Stimulated activated naive B cell treated with anti-CD40 and anti-IgM and Interleukin-4, amounts not matched to agents 10 μg/mL and 1 μg/mL and 100 μg/mL, for 72 hours (primary cell): ENCODE measurements around the gene FNDC3B.

Experiments used
- ATAC-seq, 2 donors: fragments of 150-1000 bp; cut with Tn5 transposase; replicated peaks; 2 replicates each; pipeline ENCODE4 v1.10.0; 2021; ENCODE audit warnings: moderate library complexity in 1 of 2
- DNase-seq: peaks from one replicate; pipeline ENCODE4 v3.0.0; 2021
- H3K27ac Mint-ChIP-seq: one replicate; pipeline ENCODE4 v1.8.0; 2022; ENCODE audit warnings: mild to moderate bottlenecking, mixed read lengths
- H3K27me3 Mint-ChIP-seq, 2 donors: one replicate each; pipeline ENCODE4 v1.8.0; 2022; ENCODE audit warnings: mixed read lengths in 2 of 2
- H3K36me3 Mint-ChIP-seq, 2 donors: one replicate each; pipeline ENCODE4 v1.8.0; 2022; ENCODE audit warnings: mixed read lengths in 2 of 2, mild to moderate bottlenecking in 1 of 2
- H3K4me1 Mint-ChIP-seq, 2 donors: one replicate each; pipeline ENCODE4 v1.8.0; 2022; ENCODE audit warnings: mixed read lengths in 2 of 2, mild to moderate bottlenecking in 1 of 2
- H3K4me3 Mint-ChIP-seq, 2 donors: one replicate each; pipeline ENCODE4 v1.8.0; 2022; ENCODE audit warnings: mild to moderate bottlenecking in 2 of 2, mixed read lengths in 2 of 2, moderate library complexity in 1 of 2
- H3K9me3 Mint-ChIP-seq, 2 donors: one replicate each; pipeline ENCODE4 v1.8.0; 2022; ENCODE audit warnings: mixed read lengths in 2 of 2, mild to moderate bottlenecking in 1 of 2

Gene FNDC3B

DNA sequence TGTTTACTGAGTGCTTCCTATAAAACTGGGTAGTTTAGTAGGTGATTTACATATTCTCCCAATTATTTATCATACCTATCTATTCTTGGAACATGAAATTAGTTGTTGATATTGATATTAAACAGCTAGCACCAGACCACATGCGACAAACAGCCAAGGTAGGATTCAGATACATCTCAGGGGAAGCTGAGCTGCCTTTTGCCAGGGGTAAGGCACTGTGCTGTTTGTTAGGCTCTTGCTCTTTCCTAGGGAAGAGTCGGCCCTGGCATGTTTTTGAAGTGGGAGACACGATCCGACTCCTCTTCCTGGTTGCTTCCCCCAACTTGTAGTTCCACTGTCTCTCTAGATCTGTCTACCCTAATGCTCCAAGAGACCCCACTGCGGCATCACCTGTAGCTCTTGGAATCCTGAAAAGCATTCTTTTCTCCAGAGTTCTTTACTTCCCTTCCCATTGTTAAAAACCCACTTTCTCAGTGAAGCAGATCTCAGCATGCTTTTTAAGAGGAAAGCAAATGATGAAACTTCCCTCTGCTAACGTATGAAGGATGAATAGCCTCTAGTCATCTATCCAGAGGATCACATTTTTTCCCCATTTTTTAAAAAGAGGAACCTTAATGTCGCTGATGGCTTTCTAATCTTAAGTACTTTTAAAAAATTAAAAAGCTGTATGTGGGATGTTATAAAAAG, 270.5 kb downstream of the FNDC3B start:
- H3K27ac Mint-ChIP-seq, result no peak overlapping the region
- H3K4me3 Mint-ChIP-seq, result no peak overlapping the region
- H3K9me3 Mint-ChIP-seq, result no peaks in the 10 kb centered on the region

GRCh38 chr3:172310428-172310760, 271.0 kb downstream of the FNDC3B start:
- Mint-ChIP-seq H3K9me3 (no peaks in the 10 kb centered on the region), H3K27me3 (no peaks in the 10 kb centered on the region), H3K27ac (no peak overlapping the region), H3K4me1 (no peaks in the 10 kb centered on the region), H3K4me3 (no peak overlapping the region), H3K36me3 (peaks cover 14 to 28% of the 10 kb centered on the region in 2 donors)
- ATAC-seq, result no peak
- DNase-seq, result no peak

More for the DNA sequence above, 270.5 kb downstream of the FNDC3B start:
- no peaks in the 10 kb centered on the region for H3K27me3 Mint-ChIP-seq
- DNase-seq (no peak), ATAC-seq (no peak)
- no peaks in the 10 kb centered on the region for H3K4me1 Mint-ChIP-seq
- peaks cover 16 to 32% of the 10 kb centered on the region in 2 donors for H3K36me3 Mint-ChIP-seq

GRCh38 chr3:172311217-172311616, 271.8 kb downstream of the FNDC3B start:
- H3K4me3 Mint-ChIP-seq, result no peak overlapping the region
- H3K9me3 Mint-ChIP-seq, result no peaks in the 10 kb centered on the region
- peaks cover 14 to 30% of the 10 kb centered on the region in 2 donors for H3K36me3 Mint-ChIP-seq
- DNase-seq (no peak), ATAC-seq (no peak)
- H3K27ac Mint-ChIP-seq, result no peak overlapping the region
- no peaks in the 10 kb centered on the region for H3K4me1 Mint-ChIP-seq
- H3K27me3 Mint-ChIP-seq, result no peaks in the 10 kb centered on the region

- no peak for ATAC-seq
- H3K27ac Mint-ChIP-seq, result no peak overlapping the region
- H3K36me3 Mint-ChIP-seq, result peaks cover 14 to 30% of the 10 kb centered on the region in 2 donors
Measured at GRCh38 chr3:172312001-172312400, 272.6 kb downstream of the FNDC3B start.

GRCh38 chr3:172312711-172313110, 273.3 kb downstream of the FNDC3B start:
- peaks cover 13 to 25% of the 10 kb centered on the region in 2 donors for H3K36me3 Mint-ChIP-seq
- no peak overlapping the region for H3K4me3 Mint-ChIP-seq
- no peaks in the 10 kb centered on the region for H3K27me3 Mint-ChIP-seq
- H3K9me3 Mint-ChIP-seq, result no peaks in the 10 kb centered on the region
- H3K27ac Mint-ChIP-seq, result no peak overlapping the region
- ATAC-seq, result no peak
- DNase-seq, result no peak
- peaks cover 0 to 1% of the 10 kb centered on the region in 2 donors for H3K4me1 Mint-ChIP-seq

More at GRCh38 chr3:172312001-172312400, 272.6 kb downstream of the FNDC3B start:
- Mint-ChIP-seq H3K27me3 (no peaks in the 10 kb centered on the region), H3K4me1 (no peaks in the 10 kb centered on the region), H3K9me3 (no peaks in the 10 kb centered on the region), H3K4me3 (no peak overlapping the region)
- no peak for DNase-seq

GRCh38 chr3:172313671-172314070, 274.3 kb downstream of the FNDC3B start:
- no peak overlapping the region for H3K27ac Mint-ChIP-seq
- no peaks in the 10 kb centered on the region for H3K27me3 Mint-ChIP-seq
- no peak for ATAC-seq
- no peaks in the 10 kb centered on the region for H3K9me3 Mint-ChIP-seq
- H3K36me3 Mint-ChIP-seq, result peaks cover 13 to 25% of the 10 kb centered on the region in 2 donors
- no peak for DNase-seq
- peaks cover 7 to 8% of the 10 kb centered on the region in 2 donors for H3K4me1 Mint-ChIP-seq
- no peak overlapping the region for H3K4me3 Mint-ChIP-seq

GRCh38 chr3:172314591-172315160, 275.3 kb downstream of the FNDC3B start:
- peaks cover 7 to 8% of the 10 kb centered on the region in 2 donors for H3K4me1 Mint-ChIP-seq
- no peak overlapping the region for H3K4me3 Mint-ChIP-seq
- no peaks in the 10 kb centered on the region for H3K27me3 Mint-ChIP-seq
- no peak for DNase-seq
- H3K27ac Mint-ChIP-seq, result no peak overlapping the region
- H3K9me3 Mint-ChIP-seq, result no peaks in the 10 kb centered on the region
- ATAC-seq, result no peak
- H3K36me3 Mint-ChIP-seq, result peaks cover 14 to 30% of the 10 kb centered on the region in 2 donors

GRCh38 chr3:172315401-172316091, 276.2 kb downstream of the FNDC3B start:
- ATAC-seq (no peak), DNase-seq (no peak)
- Mint-ChIP-seq H3K27me3 (no peaks in the 10 kb centered on the region), H3K36me3 (peaks cover 13 to 35% of the 10 kb centered on the region in 2 donors), H3K9me3 (no peaks in the 10 kb centered on the region), H3K27ac (no peak overlapping the region), H3K4me3 (no peak overlapping the region), H3K4me1 (peaks cover 7 to 8% of the 10 kb centered on the region in 2 donors)

- no peak overlapping the region for H3K27ac Mint-ChIP-seq
- no peak for ATAC-seq
- peaks cover 12 to 29% of the 10 kb centered on the region in 2 donors for H3K36me3 Mint-ChIP-seq
- H3K9me3 Mint-ChIP-seq, result no peaks in the 10 kb centered on the region
- no peaks in the 10 kb centered on the region for H3K27me3 Mint-ChIP-seq
- no peak for DNase-seq
- H3K4me3 Mint-ChIP-seq, result no peak overlapping the region
- peaks cover 7 to 8% of the 10 kb centered on the region in 2 donors for H3K4me1 Mint-ChIP-seq
Measured at GRCh38 chr3:172316758-172317157, 277.4 kb downstream of the FNDC3B start.

DNA sequence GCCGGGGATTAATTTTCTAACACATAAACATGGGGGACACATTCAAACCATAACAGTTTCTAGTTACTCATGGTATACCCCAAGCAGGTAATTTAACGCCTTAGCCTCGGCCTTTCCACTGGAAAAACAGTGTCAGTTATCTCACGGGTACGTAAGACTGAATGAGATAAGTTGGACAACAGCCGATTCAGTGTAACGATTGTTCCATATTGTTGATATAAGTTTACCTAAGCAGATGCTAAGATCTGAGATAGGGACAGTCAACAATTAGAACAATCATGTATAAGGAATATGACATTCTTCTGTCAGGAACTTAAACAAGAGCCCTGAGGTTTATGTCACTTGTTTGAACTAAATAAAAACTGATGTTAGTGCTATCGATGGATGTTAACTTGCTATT, 278.1 kb downstream of the FNDC3B start:
- ATAC-seq (no peak), DNase-seq (no peak)
- no peaks in the 10 kb centered on the region for H3K9me3 Mint-ChIP-seq
- no peaks in the 10 kb centered on the region for H3K27me3 Mint-ChIP-seq
- no peak overlapping the region for H3K27ac Mint-ChIP-seq
- H3K4me1 Mint-ChIP-seq, result peaks cover 7 to 8% of the 10 kb centered on the region in 2 donors
- peaks cover 12 to 26% of the 10 kb centered on the region in 2 donors for H3K36me3 Mint-ChIP-seq
- no peak overlapping the region for H3K4me3 Mint-ChIP-seq

DNA sequence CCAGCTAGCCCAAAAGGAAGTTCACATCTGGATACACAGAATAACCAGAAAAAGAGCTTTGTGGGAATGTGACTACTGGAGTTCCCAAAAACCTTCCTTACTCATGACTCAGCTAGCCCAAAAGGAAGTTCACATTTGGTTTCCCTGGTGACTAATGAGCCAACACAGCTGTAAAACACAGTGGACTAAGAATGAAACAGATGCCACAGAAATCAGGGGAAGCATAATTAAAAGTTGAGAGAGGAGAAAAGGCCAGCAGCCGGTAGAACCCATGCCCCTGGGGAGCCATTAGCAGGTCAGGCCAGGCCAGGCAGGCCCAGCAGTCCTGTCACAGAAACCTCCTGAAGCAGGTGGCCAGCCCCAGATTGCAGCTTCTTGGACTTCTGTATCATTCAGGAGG, 278.6 kb downstream of the FNDC3B start:
- H3K9me3 Mint-ChIP-seq, result no peaks in the 10 kb centered on the region
- peaks cover 7 to 8% of the 10 kb centered on the region in 2 donors for H3K4me1 Mint-ChIP-seq
- H3K27me3 Mint-ChIP-seq, result no peaks in the 10 kb centered on the region
- H3K4me3 Mint-ChIP-seq, result no peak overlapping the region
- DNase-seq, result no peak
- peak; percentile 63 to 76 for ATAC-seq
- H3K36me3 Mint-ChIP-seq, result peaks cover 10 to 21% of the 10 kb centered on the region in 2 donors
- H3K27ac Mint-ChIP-seq, result no peak overlapping the region

DNA sequence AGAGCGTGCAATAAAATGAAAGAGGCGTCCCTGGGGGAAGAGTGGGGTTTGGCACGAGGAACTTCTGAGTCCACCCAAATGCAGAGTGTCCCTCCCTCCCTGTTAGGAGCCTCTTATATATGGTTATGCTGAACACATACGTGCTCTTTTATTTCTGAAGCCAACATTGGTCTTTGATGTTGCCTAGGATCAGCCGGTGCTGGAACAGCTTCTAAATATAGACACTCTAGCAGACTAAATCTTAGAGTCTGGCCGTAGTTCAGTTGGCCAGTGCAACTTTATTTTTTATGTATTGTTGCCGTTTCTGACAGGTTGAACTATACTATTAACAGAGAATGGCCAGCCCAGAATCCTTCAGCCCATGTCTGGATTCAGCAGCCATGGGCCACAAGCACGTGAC, 280.2 kb downstream of the FNDC3B start:
- no peak for ATAC-seq
- H3K9me3 Mint-ChIP-seq, result no peaks in the 10 kb centered on the region
- H3K36me3 Mint-ChIP-seq, result peaks cover 10 to 25% of the 10 kb centered on the region in 2 donors
- no peak overlapping the region for H3K4me3 Mint-ChIP-seq
- DNase-seq, result no peak
- H3K27me3 Mint-ChIP-seq, result no peaks in the 10 kb centered on the region
- peaks cover 8 to 11% of the 10 kb centered on the region in 2 donors for H3K4me1 Mint-ChIP-seq
- H3K27ac Mint-ChIP-seq, result peak overlapping the region; percentile 77

DNA sequence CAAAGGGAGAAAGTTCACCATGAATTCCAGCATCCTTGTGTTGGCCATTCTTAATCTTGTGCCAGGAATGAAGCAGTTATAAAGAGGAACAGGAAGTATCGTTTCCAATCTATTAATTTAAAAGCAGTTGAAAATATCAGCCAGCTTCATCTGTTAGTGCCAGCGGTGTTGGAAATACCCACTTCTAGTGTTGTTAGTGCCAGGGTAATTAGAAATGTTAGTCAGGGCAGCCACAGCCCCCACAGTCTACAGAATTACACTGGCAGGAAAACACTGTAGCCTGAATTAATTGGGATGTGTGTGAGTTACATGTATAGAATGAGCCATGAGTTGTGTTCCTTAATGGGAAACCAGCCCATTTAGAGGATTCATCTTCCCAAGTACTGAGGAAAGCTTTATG, 281.1 kb downstream of the FNDC3B start:
- H3K36me3 Mint-ChIP-seq, result peaks cover 12 to 32% of the 10 kb centered on the region in 2 donors
- H3K27ac Mint-ChIP-seq, result no peak overlapping the region
- H3K4me3 Mint-ChIP-seq, result no peak overlapping the region
- H3K27me3 Mint-ChIP-seq, result no peaks in the 10 kb centered on the region
- peaks cover 8 to 11% of the 10 kb centered on the region in 2 donors for H3K4me1 Mint-ChIP-seq
- ATAC-seq, result no peak
- no peaks in the 10 kb centered on the region for H3K9me3 Mint-ChIP-seq
- no peak for DNase-seq

DNA sequence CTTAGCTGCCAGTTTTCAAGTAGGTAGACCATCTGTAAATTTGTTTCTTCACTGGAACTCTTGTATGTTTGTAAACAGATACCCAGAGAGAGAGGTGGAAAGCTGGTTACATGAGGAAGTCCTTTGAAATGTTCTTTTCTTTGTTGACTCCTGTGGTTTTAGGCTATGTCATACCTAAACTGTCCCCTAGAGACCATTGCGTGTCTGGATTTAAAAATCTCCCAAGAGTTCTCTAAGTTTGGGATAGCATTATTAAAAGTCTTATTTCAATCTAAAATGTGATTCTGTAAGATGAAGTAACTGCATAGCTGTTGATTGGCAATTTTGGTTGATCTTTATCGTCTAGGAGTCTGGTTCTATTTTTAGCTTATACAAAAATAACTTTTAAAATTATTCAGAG, 281.7 kb downstream of the FNDC3B start:
- no peaks in the 10 kb centered on the region for H3K27me3 Mint-ChIP-seq
- peak in 1 of 2 donors; percentile 38 for ATAC-seq
- no peak overlapping the region for H3K4me3 Mint-ChIP-seq
- H3K27ac Mint-ChIP-seq, result no peak overlapping the region
- H3K36me3 Mint-ChIP-seq, result peaks cover 15 to 32% of the 10 kb centered on the region in 2 donors
- DNase-seq, result no peak
- no peaks in the 10 kb centered on the region for H3K9me3 Mint-ChIP-seq
- peaks cover 8 to 11% of the 10 kb centered on the region in 2 donors for H3K4me1 Mint-ChIP-seq
